ENCODE measurements around the gene DCAF12. TPM values are rescaled to one million over a fixed set of nuclear protein-coding genes. Genes with fewer than 3 reads are reported as not detected.

Gene DCAF12
- total and polyA plus RNA-seq, 2 of the 4 experiments (the other 2 are of a cell fraction): 7.2 to 17.1 TPM

GRCh38 chr9:34163434-34163833, 36.9 kb upstream of the DCAF12 start:
- H2BK120ac ChIP-seq (ENCODE audit: low read depth, low read length): no peak overlapping the region
- 67% methylated on average over 2 of the region's 3 CpGs; no CpG with 5 or more reads in 1 of the 2 experiments for WGBS, 2 experiments (ENCODE audit: extremely low coverage in 2 of 2, insufficient read length in 1 of 2)
- intact Hi-C loops (cut with micrococcal nuclease): no loop called here
- DNase-seq (peak; percentile 32), ATAC-seq (ENCODE audit: low read depth) (no peak)
- no peak overlapping the region for H3K4me3 ChIP-seq (ENCODE audit: insufficient read depth, low read depth, low read length)
- no peaks in the 10 kb centered on the region for H3K36me3 ChIP-seq (ENCODE audit: control insufficient read depth, insufficient read depth, low read length)
- no peak overlapping the region for H2AK5ac ChIP-seq (ENCODE audit: low read depth, low read length)
- no peak overlapping the region for H2AK9ac ChIP-seq (replicated peaks; ENCODE audit: low read depth, low read length, poor library complexity)
- H3K9me1 ChIP-seq (ENCODE audit: insufficient read depth, low read length): peaks cover 3% of the 10 kb centered on the region; the same call in 1 of the 2 replicates
- no peaks in the 10 kb centered on the region for H3K27me3 ChIP-seq (ENCODE audit: control insufficient read depth, insufficient read depth, low read length)
- H2BK5ac ChIP-seq (ENCODE audit: low read depth, low read length, poor library complexity, severe bottlenecking): no peak overlapping the region
- H3K9ac ChIP-seq (ENCODE audit: low read depth, low read length): no peak overlapping the region
- no peak overlapping the region for H2AFZ ChIP-seq (replicated peaks; ENCODE audit: low read length, poor library complexity)
- H3K4me1 ChIP-seq (ENCODE audit: control insufficient read depth, insufficient read depth, low read length): peaks cover under 1% of the 10 kb centered on the region
- no peak overlapping the region for H3K14ac ChIP-seq (replicated peaks; ENCODE audit: low read depth, low read length)
- no peak overlapping the region for H3K56ac ChIP-seq (ENCODE audit: extremely low read depth, insufficient read depth, low read length)
- no peaks in the 10 kb centered on the region for H3K79me1 ChIP-seq (ENCODE audit: low read depth in 1 of 2, low read length in 2 of 2)
- CTCF ChIA-PET: interaction anchor here (0.8 kb wide), 1 partner anchor 15 kb away, joined by 3 read pairs; the partner anchor contains the start of gene UBAP1
- H2BK20ac ChIP-seq (ENCODE audit: low read depth, low read length): no peak overlapping the region
- in situ Hi-C loops (cut with MboI; ENCODE audit: low sequenced_read_pairs): no loop called here
- H4K20me1 ChIP-seq (ENCODE audit: insufficient read depth, low read length): no peaks in the 10 kb centered on the region
- no peak overlapping the region for H2BK15ac ChIP-seq (ENCODE audit: low read depth, low read length)
- H3K18ac ChIP-seq (ENCODE audit: low read depth, low read length): no peak overlapping the region
- H3K4ac ChIP-seq (ENCODE audit: low read depth, low read length): no peak overlapping the region
- H3K27ac ChIP-seq (ENCODE audit: insufficient read depth, low read length): no peak overlapping the region
- no peaks in the 10 kb centered on the region for H3K9me3 ChIP-seq (ENCODE audit: control insufficient read depth, insufficient read depth, low read length)
- TF ChIP-seq CEBPB (IDR thresholded peaks at IDR 0.05; ENCODE audit: low read depth, low read length) (0 out of 2 replicates have a peak, but pooled peaks have one; percentile 7), RFX5 (IDR thresholded peaks at IDR 0.05; ENCODE audit: low read depth, low read length) (no peak), NFE2L2 (IDR thresholded peaks at IDR 0.05; ENCODE audit: low read depth, low read length) (peak; percentile 75)
- no TSS peak for BruUV-seq (replicated peaks)
- no peak overlapping the region for H4K91ac ChIP-seq (ENCODE audit: insufficient read depth, low read depth, low read length)
- H4K5ac ChIP-seq (ENCODE audit: low read depth, low read length): no peak overlapping the region
- dilution Hi-C loops (cut with HindIII; ENCODE audit: low sequenced_read_pairs, unreplicated experiment): no loop called here
- no peak overlapping the region for H4K8ac ChIP-seq (ENCODE audit: low read depth in 2 of 2, low read length in 2 of 2)
- H3K23ac ChIP-seq (ENCODE audit: low read depth, low read length): no peak overlapping the region
- POLR2A ChIA-PET (ENCODE audit: unreplicated experiment): no interaction called here
- H3K4me2 ChIP-seq (ENCODE audit: low read depth, low read length): no peak overlapping the region
